ENCODE data around the gene RPL28. TPM values are rescaled to one million over a fixed set of nuclear protein-coding genes. Genes with fewer than 3 reads are reported as not detected.

RPL28 gene
- total and polyA plus RNA-seq, 2 donors (not counting 3 experiments of a cell fraction or from before 2014, with no cell fraction given): 1,872 to 3,435 TPM

DNA sequence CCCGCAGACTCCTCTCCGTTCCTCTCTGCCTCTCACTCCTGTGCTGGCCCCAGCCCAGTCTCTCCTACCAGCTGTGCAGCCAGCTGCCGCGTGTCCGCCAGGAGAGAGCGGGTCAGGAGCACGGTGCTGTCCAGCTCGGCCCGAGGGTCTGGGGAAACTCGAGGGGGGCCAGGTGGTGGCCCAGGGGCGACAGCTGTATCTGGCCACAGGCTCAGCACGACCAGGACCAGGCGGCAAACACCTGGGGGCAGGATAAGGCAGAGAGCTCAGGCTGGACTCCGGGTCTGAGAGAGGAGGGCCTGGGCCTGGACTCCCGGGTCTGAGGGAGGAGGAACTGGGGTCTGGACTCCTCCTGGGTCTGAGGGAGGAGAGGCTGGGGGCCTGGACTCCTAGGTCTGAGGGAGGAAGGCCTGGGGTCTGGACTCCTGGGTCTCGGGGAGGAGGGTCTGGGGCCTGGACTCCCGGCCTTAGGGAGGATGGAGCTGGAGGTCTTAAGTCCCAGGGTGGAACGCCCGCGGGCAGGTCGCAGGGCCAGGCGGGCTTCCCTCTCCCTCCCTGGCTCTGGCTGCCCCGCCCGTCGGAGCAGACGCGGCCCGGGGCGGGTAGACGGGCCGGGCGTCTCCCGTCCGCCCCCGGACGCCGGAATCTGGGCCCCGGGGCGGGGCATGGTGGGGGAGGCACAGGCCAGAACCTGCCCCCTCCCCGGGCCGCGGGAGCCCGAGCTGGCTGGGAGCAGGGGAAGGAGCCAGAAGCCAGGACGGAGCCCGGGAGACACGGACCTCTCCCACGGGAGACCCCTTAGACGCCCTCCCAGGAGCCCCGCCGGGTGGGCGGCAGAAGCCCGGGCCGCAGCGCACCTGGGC, 16.8 kb upstream of the RPL28 start:
- FAIRE-seq (no peak), DNase-seq (ENCODE audit: low read depth, low spot score) (no peak)
- H3K4me2 ChIP-seq (ENCODE audit: insufficient read depth, low read length): no peak overlapping the region
- no peak overlapping the region for H3K9ac ChIP-seq (replicated peaks; ENCODE audit: extremely low read depth, insufficient read depth, low read length)
- dilution Hi-C loops (cut with MboI; ENCODE audit: extremely low pct_ligation_motif_present, low sequenced_read_pairs) (no loop called here), intact Hi-C loops (cut with micrococcal nuclease) (no loop called here)
- no peak overlapping the region for H3K4me3 ChIP-seq (replicated peaks in 1 of 3; ENCODE audit: insufficient read depth in 1 of 3, low read depth in 1 of 3, low read length in 3 of 3)
- TF ChIP-seq FOS (IDR thresholded peaks at IDR 0.05; ENCODE audit: borderline replicate concordance, insufficient read depth, low read length) (no peak), EZH2 (IDR thresholded peaks at IDR 0.05; ENCODE audit: borderline replicate concordance, low read depth, low read length, severe bottlenecking) (peak; percentile 18)
- H3K27ac ChIP-seq (ENCODE audit: insufficient read depth, low read depth, low read length): no peak overlapping the region
- H4K20me1 ChIP-seq (replicated peaks; ENCODE audit: control insufficient read depth, extremely low read depth, insufficient read depth, low read length): no peaks in the 10 kb centered on the region
- CTCF ChIA-PET: interaction anchor here (0.9 to 1.4 kb wide), 2 partner anchors 29 to 77 kb away, joined by 3 read pairs; partner anchors contain the start of gene KMT5C
- H3K9me3 ChIP-seq (replicated peaks; ENCODE audit: control insufficient read depth, insufficient read depth, low read length): no peaks in the 10 kb centered on the region
- H3K4me1 ChIP-seq (ENCODE audit: control insufficient read depth, extremely low read depth, insufficient read depth, low read length): peaks cover 3% of the 10 kb centered on the region
- POLR2A ChIA-PET: interaction anchor here (1.2 kb wide), 1 partner anchor 110 kb away, joined by 3 read pairs; the partner anchor contains the start of gene PPP6R1
- no peak overlapping the region for H2AFZ ChIP-seq (ENCODE audit: low read depth, low read length)
- no TSS peak for BruUV-seq (replicated peaks)
- H3K36me3 ChIP-seq (ENCODE audit: control insufficient read depth in 2 of 2, extremely low read depth in 1 of 2, insufficient read depth in 2 of 2, low read length in 2 of 2): no peaks in the 10 kb centered on the region
- H3K9me1 ChIP-seq (replicated peaks; ENCODE audit: control insufficient read depth, extremely low read depth, insufficient read depth, low read length): no peaks in the 10 kb centered on the region
- peaks cover 10 to 21% of the 10 kb centered on the region in 2 experiments for H3K27me3 ChIP-seq (ENCODE audit: control insufficient read depth in 2 of 2, insufficient read depth in 2 of 2, low read length in 2 of 2)
- H3K79me2 ChIP-seq (ENCODE audit: control insufficient read depth, insufficient read depth, low read length): no peaks in the 10 kb centered on the region

- POLR2A ChIA-PET: interaction anchor here (0.6 to 1.2 kb wide), 2 partner anchors 111 to 222 kb away, joined by 3 read pairs; partner anchors contain the start of gene PPP6R1
- no peaks in the 10 kb centered on the region for H3K9me1 ChIP-seq (replicated peaks; ENCODE audit: control insufficient read depth, extremely low read depth, insufficient read depth, low read length)
- no peak overlapping the region for H3K27ac ChIP-seq (ENCODE audit: insufficient read depth, low read depth, low read length)
- DNase-seq (ENCODE audit: low read depth, low spot score) (no peak), FAIRE-seq (no peak)
- H3K27me3 ChIP-seq (ENCODE audit: control insufficient read depth in 2 of 2, insufficient read depth in 2 of 2, low read length in 2 of 2): peaks cover 10 to 21% of the 10 kb centered on the region in 2 experiments
- H4K20me1 ChIP-seq (replicated peaks; ENCODE audit: control insufficient read depth, extremely low read depth, insufficient read depth, low read length): no peaks in the 10 kb centered on the region
- intact Hi-C loops (cut with micrococcal nuclease) (no loop called here), dilution Hi-C loops (cut with MboI; ENCODE audit: extremely low pct_ligation_motif_present, low sequenced_read_pairs) (no loop called here)
- no peaks in the 10 kb centered on the region for H3K79me2 ChIP-seq (ENCODE audit: control insufficient read depth, insufficient read depth, low read length)
- H2AFZ ChIP-seq (ENCODE audit: low read depth, low read length): peak overlapping the region; percentile 17
- BruUV-seq (replicated peaks): no TSS peak
- CTCF ChIA-PET: interaction anchor here (1.0 kb wide), 1 partner anchor 68 kb away, joined by 3 read pairs; no protein-coding TSS in a partner anchor
- no peak overlapping the region for H3K4me3 ChIP-seq (replicated peaks in 1 of 3; ENCODE audit: insufficient read depth in 1 of 3, low read depth in 1 of 3, low read length in 3 of 3)
- TF ChIP-seq MAX (IDR thresholded peaks at IDR 0.05; ENCODE audit: insufficient read depth, insufficient read length): no peak
- peak; percentile 65 for TF ChIP-seq EZH2 (IDR thresholded peaks at IDR 0.05; ENCODE audit: borderline replicate concordance, low read depth, low read length, severe bottlenecking)
- no peak overlapping the region for H3K9ac ChIP-seq (replicated peaks; ENCODE audit: extremely low read depth, insufficient read depth, low read length)
- no peaks in the 10 kb centered on the region for H3K9me3 ChIP-seq (replicated peaks; ENCODE audit: control insufficient read depth, insufficient read depth, low read length)
- no peak overlapping the region for H3K4me2 ChIP-seq (ENCODE audit: insufficient read depth, low read length)
- H3K4me1 ChIP-seq (ENCODE audit: control insufficient read depth, extremely low read depth, insufficient read depth, low read length): peaks cover 3% of the 10 kb centered on the region
- H3K36me3 ChIP-seq (ENCODE audit: control insufficient read depth in 2 of 2, extremely low read depth in 1 of 2, insufficient read depth in 2 of 2, low read length in 2 of 2): no peaks in the 10 kb centered on the region
Observed at GRCh38 chr19:55369653-55370304, 16.0 kb upstream of the RPL28 start.
